Activated naive CD4-positive, alpha-beta T cell treated with anti-CD3 and anti-CD28 coated beads, Interleukin-2, amount 50 U/mL, for 72 hours (primary cell): Measurements from ENCODE around the gene ITGA8. TPM values are rescaled to one million over a fixed set of nuclear protein-coding genes. Genes with fewer than 3 reads are reported as not detected.
"Not testable (repeated sequence)": the region's sequence is repeated elsewhere in the genome, so short reads cannot be mapped to it uniquely, and the experiment has no call there.

Experiments used
- ATAC-seq, 2 donors: fragments of 150-1000 bp; cut with Tn5 transposase; 2 replicates each; pipeline ENCODE4 v1.10.0; 2021; ENCODE audit warnings: mild to moderate bottlenecking in 2 of 2, moderate library complexity in 2 of 2
- DNase-seq, 2 donors: peaks; one replicate each; pipeline ENCODE4 v3.0.0; 2021 to 2022; ENCODE audit warnings: low spot score in 2 of 2
- H3K27ac Mint-ChIP-seq, 2 donors: one replicate each; pipeline ENCODE4 v1.8.0; 2022; ENCODE audit warnings: mild to moderate bottlenecking in 2 of 2, mixed read lengths in 2 of 2
- H3K36me3 Mint-ChIP-seq, 2 donors: one replicate each; pipeline ENCODE4 v1.8.0; 2022; ENCODE audit warnings: mixed read lengths in 2 of 2
- H3K9me3 Mint-ChIP-seq, 2 donors: one replicate each; pipeline ENCODE4 v1.8.0; 2022; ENCODE audit warnings: mixed read lengths in 2 of 2
- total RNA-seq, 2 donors: library from RNA; stranded (reverse); gene quantifications; one replicate each; pipeline ENCODE4 v1.2.3, GENCODE V29; 2022

The ITGA8 gene
- not detected for total RNA-seq

DNA sequence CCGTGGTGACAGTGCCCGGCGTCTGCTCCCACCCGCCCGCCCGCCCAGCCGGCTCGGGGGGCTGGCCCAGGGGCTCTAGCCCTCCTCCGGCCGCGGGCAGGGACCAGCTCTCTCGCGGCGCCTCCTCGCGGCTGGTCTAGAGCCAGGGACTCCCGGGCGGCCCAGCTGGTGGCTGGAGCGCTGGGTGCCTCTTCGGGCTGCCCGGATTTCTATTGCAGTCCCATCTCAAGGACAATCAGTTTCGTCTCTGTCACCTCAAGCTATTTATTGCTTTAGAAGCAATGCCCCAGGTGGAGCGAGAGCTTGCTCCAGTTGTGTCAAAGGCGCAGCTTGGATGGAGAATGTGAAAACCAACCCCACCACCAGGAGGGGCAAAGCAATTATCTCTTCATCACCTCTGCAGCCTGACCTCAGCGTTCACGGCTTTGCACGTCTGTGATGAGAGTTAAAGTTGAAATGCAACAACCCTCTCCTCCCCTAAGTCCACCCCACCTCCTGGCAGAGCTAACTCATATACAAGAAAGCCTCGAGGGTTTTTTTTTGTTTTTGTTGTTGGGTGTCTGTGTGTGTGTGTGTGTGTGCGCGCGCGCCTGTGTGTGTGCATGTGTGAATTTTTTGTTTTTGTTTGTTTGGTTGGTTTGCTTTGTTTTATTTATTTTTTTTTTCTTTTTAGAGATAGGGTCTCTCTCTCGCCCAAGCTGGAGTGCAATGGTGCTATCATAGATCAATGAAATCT is at the start of gene ITGA8:
Gene ITGA8, minus strand, starts transcription at position 24 of the 736 bp plus-strand sequence. CDS start 151 bp downstream, outside the sequence.
- peak in 1 of 2 donors; percentile 44 for ATAC-seq
- peak in 1 of 2 donors; percentile 14 for DNase-seq
- no peaks in the 10 kb centered on the region for H3K9me3 Mint-ChIP-seq
- H3K36me3 Mint-ChIP-seq: peaks cover 0 to 5% of the 10 kb centered on the region in 2 donors
- no peak within 1 kb of the TSS for H3K27ac Mint-ChIP-seq

GRCh38 chr10:15764892-15765454 is 45.3 kb upstream of the ITGA8 start:
- no peak for DNase-seq
- Mint-ChIP-seq H3K27ac (no peak overlapping the region), H3K9me3 (peaks cover 13 to 17% of the 10 kb centered on the region in 2 donors), H3K36me3 (peaks cover 0 to 15% of the 10 kb centered on the region in 2 donors)
- ATAC-seq: no peak

DNA sequence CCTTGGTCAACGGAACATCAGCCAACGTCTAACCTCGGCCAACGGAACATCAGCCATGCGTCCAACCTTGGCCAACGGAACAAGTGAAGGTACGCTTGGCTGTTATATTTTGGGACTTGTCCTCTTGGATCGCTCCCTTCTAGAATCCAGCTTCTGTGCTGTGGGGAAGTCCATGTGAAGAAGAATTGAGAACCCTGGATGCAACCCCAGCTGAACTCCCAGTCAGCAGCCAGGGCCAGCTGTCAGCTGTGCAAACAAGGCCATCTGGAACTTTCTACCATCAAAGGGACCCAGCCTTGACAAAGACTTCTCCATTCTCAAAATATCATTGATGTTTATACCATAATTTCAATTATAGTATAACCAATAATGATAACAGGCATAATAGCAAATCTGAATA is 43.3 kb upstream of the ITGA8 start:
- Mint-ChIP-seq H3K27ac (no peak overlapping the region), H3K9me3 (peaks cover 13 to 17% of the 10 kb centered on the region in 2 donors), H3K36me3 (peaks cover 0 to 15% of the 10 kb centered on the region in 2 donors)
- ATAC-seq (no peak), DNase-seq (no peak)

DNA sequence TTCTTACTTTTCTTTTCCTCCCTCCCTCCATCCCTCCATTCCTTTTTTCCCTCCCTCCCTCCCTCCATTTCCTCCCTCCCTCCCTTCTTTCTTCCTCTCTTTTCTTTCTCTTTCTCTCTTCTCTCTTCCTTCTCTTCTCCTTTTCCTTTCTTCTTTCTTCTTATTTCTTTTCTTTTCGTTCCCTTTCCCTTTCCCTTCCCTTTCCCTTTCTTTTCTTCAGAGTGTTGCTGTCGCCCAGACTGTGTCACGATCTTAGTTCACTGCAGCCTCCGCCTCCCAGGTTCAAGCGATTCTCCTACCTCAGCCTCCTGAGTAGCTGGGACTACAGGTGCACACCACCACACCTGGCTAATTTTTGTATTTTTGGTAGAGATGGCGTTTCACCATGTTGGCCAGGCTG is 42.5 kb upstream of the ITGA8 start:
- peaks cover 13 to 14% of the 10 kb centered on the region in 2 donors for H3K9me3 Mint-ChIP-seq
- not testable (repeated sequence) for H3K27ac Mint-ChIP-seq, DNase-seq, ATAC-seq
- peaks cover 0 to 10% of the 10 kb centered on the region in 2 donors for H3K36me3 Mint-ChIP-seq

DNA sequence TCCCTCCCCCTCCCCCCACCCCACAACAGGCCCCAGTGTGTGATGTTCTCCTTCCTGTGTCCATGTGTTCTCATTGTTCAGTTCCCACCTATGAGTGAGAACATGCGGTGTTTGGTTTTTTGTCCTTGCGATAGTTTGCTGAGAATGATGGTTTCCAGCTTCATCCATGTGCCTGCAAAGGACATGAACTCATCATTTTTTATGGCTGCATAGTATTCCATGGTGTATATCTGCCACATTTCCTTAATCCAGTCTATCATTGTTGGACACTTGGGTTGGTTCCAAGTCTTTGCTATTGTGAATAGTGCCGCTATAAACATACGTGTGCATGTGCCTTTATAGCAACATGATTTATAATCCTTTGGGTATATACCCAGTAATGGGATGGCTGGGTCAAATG is 41.5 kb upstream of the ITGA8 start:
- not testable (repeated sequence) for H3K27ac Mint-ChIP-seq, ATAC-seq, H3K36me3 Mint-ChIP-seq, DNase-seq
- peaks cover 13% of the 10 kb centered on the region in 2 donors for H3K9me3 Mint-ChIP-seq

- H3K9me3 Mint-ChIP-seq: peaks cover 13% of the 10 kb centered on the region in 2 donors
- DNase-seq (no peak), ATAC-seq (no peak)
- H3K27ac Mint-ChIP-seq: no peak overlapping the region
- H3K36me3 Mint-ChIP-seq: peaks cover 0 to 10% of the 10 kb centered on the region in 2 donors
Observed at GRCh38 chr10:15760681-15761080, 41.0 kb upstream of the ITGA8 start.

- H3K9me3 Mint-ChIP-seq: peaks cover 5% of the 10 kb centered on the region in 2 donors
- H3K27ac Mint-ChIP-seq: no peak overlapping the region
- ATAC-seq (no peak), DNase-seq (no peak)
- H3K36me3 Mint-ChIP-seq: peaks cover 0 to 7% of the 10 kb centered on the region in 2 donors
Observed at GRCh38 chr10:15759265-15759664, 39.5 kb upstream of the ITGA8 start.

GRCh38 chr10:15758618-15759017 is 38.9 kb upstream of the ITGA8 start:
- no peak overlapping the region for H3K27ac Mint-ChIP-seq
- ATAC-seq: no peak
- H3K36me3 Mint-ChIP-seq: peaks cover 0 to 5% of the 10 kb centered on the region in 2 donors
- DNase-seq: no peak
- H3K9me3 Mint-ChIP-seq: peaks cover 4% of the 10 kb centered on the region in 2 donors

- DNase-seq (no peak), ATAC-seq (no peak)
- Mint-ChIP-seq H3K9me3 (no peaks in the 10 kb centered on the region), H3K36me3 (no peaks in the 10 kb centered on the region), H3K27ac (no peak overlapping the region)
Observed at GRCh38 chr10:15754937-15755336, 35.2 kb upstream of the ITGA8 start.

DNA sequence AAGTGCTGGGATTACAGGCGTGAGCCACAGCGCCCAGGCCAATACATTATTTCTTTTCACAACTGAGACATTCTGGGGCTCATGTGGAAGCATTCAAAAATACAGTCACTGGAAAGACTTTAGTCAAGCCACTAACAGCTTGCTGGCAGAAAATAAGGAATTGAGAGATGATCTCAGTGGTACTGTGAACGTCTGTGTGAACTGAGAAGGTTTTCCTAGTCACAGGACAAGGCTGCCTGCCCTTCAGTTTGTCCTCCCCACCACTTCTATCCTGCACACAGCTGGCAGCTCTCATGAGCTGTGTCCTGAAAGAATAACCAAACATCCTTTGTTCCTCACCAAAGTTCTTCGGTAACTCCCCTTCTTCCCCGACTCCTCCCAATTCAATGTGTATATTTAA is 31.3 kb upstream of the ITGA8 start:
- H3K27ac Mint-ChIP-seq: no peak overlapping the region
- no peaks in the 10 kb centered on the region for H3K9me3 Mint-ChIP-seq
- DNase-seq: no peak
- H3K36me3 Mint-ChIP-seq: no peaks in the 10 kb centered on the region
- ATAC-seq: no peak

DNA sequence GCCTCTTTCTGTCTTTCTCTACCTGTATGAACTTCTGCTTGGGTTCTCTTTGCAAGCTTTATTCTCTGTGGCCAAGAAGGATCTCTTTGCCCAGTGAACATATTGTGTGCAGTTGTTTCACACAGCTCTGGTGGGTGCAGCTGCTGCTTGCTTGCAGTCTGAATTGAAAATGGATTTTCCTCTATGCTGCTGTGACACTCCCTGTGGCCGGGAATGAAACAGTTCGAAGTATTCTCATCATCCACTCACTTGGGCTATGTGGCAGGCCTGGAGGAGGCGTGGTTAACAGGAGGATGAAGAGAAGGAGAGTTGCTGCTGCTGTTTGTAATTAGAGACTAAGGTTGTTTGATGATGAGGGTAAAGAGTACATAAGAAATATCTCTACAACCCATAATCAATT is 28.4 kb upstream of the ITGA8 start:
- DNase-seq (no peak), ATAC-seq (no peak)
- Mint-ChIP-seq H3K27ac (no peak overlapping the region), H3K9me3 (no peaks in the 10 kb centered on the region), H3K36me3 (no peaks in the 10 kb centered on the region)

- no peak for DNase-seq
- Mint-ChIP-seq H3K9me3 (no peaks in the 10 kb centered on the region), H3K27ac (no peak overlapping the region), H3K36me3 (no peaks in the 10 kb centered on the region)
- no peak for ATAC-seq
Observed at GRCh38 chr10:15747632-15748031, 27.9 kb upstream of the ITGA8 start.

- ATAC-seq (no peak), DNase-seq (no peak)
Observed at GRCh38 chr10:15745751-15746150, 26.0 kb upstream of the ITGA8 start.

DNA sequence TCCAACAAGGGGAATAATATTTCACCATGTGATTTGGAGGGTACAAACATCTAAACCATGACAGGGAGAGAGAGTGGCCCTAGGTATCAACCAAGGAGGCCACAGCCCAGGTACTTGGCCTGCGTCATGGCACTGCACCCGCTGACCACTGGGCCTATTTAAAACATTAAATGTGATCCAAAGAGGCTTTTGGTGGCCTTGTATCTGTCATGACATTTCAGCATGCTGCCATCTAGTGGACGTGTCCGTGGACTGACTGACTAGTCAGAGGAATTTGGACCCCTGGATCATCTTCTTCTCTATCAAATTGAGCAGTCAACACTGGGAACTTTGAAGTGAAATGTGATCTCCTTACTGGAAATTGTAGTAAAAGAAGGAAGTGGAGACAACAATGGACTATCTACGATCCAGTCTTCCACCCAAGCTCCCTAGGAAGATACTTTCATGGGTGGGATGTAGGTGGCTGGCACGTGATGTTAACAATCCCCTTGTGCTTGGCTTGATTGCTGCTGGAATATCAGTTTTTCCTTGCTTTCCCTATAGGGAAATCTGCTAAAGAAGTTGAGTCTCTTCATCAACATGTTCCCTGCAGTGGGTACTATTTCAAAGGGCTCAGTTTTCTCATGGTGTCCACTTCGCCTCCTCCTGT is 24.6 kb upstream of the ITGA8 start:
- Mint-ChIP-seq H3K36me3 (no peaks in the 10 kb centered on the region), H3K9me3 (no peaks in the 10 kb centered on the region), H3K27ac (no peak overlapping the region)
- ATAC-seq: peak in 1 of 2 donors; percentile 47
- DNase-seq: peak in 1 of 2 donors; percentile 40

More at GRCh38 chr10:15745751-15746150, 26.0 kb upstream of the ITGA8 start:
- no peaks in the 10 kb centered on the region for H3K36me3 Mint-ChIP-seq
- no peaks in the 10 kb centered on the region for H3K9me3 Mint-ChIP-seq
- no peak overlapping the region for H3K27ac Mint-ChIP-seq

DNA sequence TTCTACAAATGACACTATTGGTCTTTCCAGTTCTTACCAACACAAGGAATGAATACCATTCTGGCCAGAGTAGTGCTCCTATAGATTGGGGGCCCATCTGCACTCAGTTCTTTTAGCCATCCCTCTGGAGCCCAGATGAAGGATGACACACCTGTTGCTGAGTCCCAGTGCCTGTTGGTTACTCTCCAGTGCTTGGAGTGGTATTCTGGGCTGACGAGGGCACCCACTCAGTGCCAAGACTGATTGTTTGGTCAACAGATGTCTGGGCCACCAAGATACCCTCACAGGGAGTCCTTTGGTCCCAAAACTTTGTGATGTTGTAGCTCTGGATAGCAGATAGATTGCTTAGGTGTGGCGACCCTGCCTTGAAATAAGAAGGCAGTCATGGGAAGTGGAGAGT is 23.7 kb upstream of the ITGA8 start:
- ATAC-seq (no peak), DNase-seq (no peak)
- Mint-ChIP-seq H3K36me3 (no peaks in the 10 kb centered on the region), H3K9me3 (no peaks in the 10 kb centered on the region), H3K27ac (no peak overlapping the region)

- no peak for DNase-seq
- Mint-ChIP-seq H3K27ac (no peak overlapping the region), H3K9me3 (no peaks in the 10 kb centered on the region), H3K36me3 (no peaks in the 10 kb centered on the region)
- no peak for ATAC-seq
Observed at GRCh38 chr10:15742836-15743235, 23.1 kb upstream of the ITGA8 start.

DNA sequence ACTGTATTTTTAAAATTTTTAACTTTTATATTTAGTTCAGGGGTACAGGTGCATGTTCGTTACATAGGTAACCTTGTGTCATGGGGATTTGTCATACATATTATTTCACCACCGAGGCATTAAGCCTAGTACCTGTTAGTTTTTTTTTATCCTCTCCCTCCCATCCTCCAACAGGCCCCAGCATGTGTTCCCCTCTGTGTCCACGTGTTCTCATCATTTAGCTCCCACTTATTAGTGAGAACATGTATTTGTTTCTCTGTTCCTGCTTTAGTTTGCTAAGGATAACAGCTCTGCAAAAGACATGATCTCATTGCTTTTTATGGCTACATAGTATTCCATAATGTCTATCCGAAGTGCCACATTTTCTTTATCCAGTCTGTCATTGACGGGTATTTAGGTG is 22.4 kb upstream of the ITGA8 start:
- DNase-seq (no peak), ATAC-seq (no peak)
- H3K36me3 Mint-ChIP-seq: no peaks in the 10 kb centered on the region
- H3K9me3 Mint-ChIP-seq: no peaks in the 10 kb centered on the region
- no peak overlapping the region for H3K27ac Mint-ChIP-seq
